ENCODE measurements around the gene SRD5A2.

SRD5A2 gene

GRCh38 chr2:31556940-31557339 is 23.8 kb downstream of the SRD5A2 start:
- no peak for DNase-seq (ENCODE audit: low spot score)
- H3K27ac ChIP-seq: no peak overlapping the region
- no peak overlapping the region for H3K4me3 ChIP-seq
- TF ChIP-seq CTCF (IDR thresholded peaks at IDR 0.05): no peak

GRCh38 chr2:31555967-31556706 is 24.6 kb downstream of the SRD5A2 start:
- DNase-seq (ENCODE audit: low spot score): no peak
- no peak overlapping the region for H3K4me3 ChIP-seq
- no peak for TF ChIP-seq CTCF (IDR thresholded peaks at IDR 0.05)
- no peak overlapping the region for H3K27ac ChIP-seq

GRCh38 chr2:31553362-31553761 is 27.4 kb downstream of the SRD5A2 start:
- Histone ChIP-seq H3K27ac (no peak overlapping the region), H3K4me3 (no peak overlapping the region)
- DNase-seq (ENCODE audit: low spot score): no peak
- TF ChIP-seq CTCF (IDR thresholded peaks at IDR 0.05): no peak

- no peak overlapping the region for H3K4me3 ChIP-seq
- no peak overlapping the region for H3K27ac ChIP-seq
- no peak for TF ChIP-seq CTCF (IDR thresholded peaks at IDR 0.05)
- DNase-seq (ENCODE audit: low spot score): no peak
These were observed 33.3 kb downstream of the SRD5A2 start for GRCh38 chr2:31547485-31547884.

GRCh38 chr2:31541853-31542252 is 38.9 kb downstream of the SRD5A2 start:
- DNase-seq (ENCODE audit: low spot score): no peak
- H3K4me3 ChIP-seq: no peak overlapping the region
- no peak for TF ChIP-seq CTCF (IDR thresholded peaks at IDR 0.05)
- no peak overlapping the region for H3K27ac ChIP-seq

GRCh38 chr2:31539505-31539904 is 41.2 kb downstream of the SRD5A2 start:
- Histone ChIP-seq H3K27ac (no peak overlapping the region), H3K4me3 (no peak overlapping the region)
- DNase-seq (ENCODE audit: low spot score): no peak
- TF ChIP-seq CTCF (IDR thresholded peaks at IDR 0.05): no peak

- DNase-seq (ENCODE audit: low spot score): no peak
- Histone ChIP-seq H3K4me3 (no peak overlapping the region), H3K27ac (no peak overlapping the region)
- TF ChIP-seq CTCF (IDR thresholded peaks at IDR 0.05): no peak
These were observed 45.0 kb downstream of the SRD5A2 start for GRCh38 chr2:31535768-31536167.
